HEK293 (cell line): ENCODE data around the gene RNF148.

Experiments
- ZBTB7A ChIP-seq: fragments of 450-650 bp; formaldehyde crosslinking; IDR thresholded peaks from 2 replicates; pipeline ENCODE4 v1.5.1; 2016; ENCODE audit warnings: low read depth, missing biosample characterization, missing genetic modification characterization
- ZNF214 ChIP-seq: fragments of 450-650 bp; formaldehyde crosslinking; IDR thresholded peaks from 2 replicates; pipeline ENCODE4 v1.5.1; 2017; ENCODE audit warnings: missing biosample characterization, mild to moderate bottlenecking, missing genetic modification characterization, borderline replicate concordance
- ZNF549 ChIP-seq: fragments of 450-650 bp; IDR thresholded peaks from 2 replicates; pipeline ENCODE4 v1.5.1; 2018; ENCODE audit warnings: missing biosample characterization, missing genetic modification characterization, mild to moderate bottlenecking, inconsistent platforms, moderate library complexity
- ZSCAN23 ChIP-seq: fragments of 450-650 bp; formaldehyde crosslinking; IDR thresholded peaks from 2 replicates; pipeline ENCODE4 v1.5.1; 2016; ENCODE audit warnings: missing biosample characterization, missing genetic modification characterization
- TF ChIP-seq, protein P1 (sequence below): fragments of 450-650 bp; formaldehyde crosslinking; IDR thresholded peaks from 2 replicates; pipeline ENCODE4 v1.5.1; 2016; ENCODE audit warnings: missing biosample characterization, missing genetic modification characterization

DNA sequence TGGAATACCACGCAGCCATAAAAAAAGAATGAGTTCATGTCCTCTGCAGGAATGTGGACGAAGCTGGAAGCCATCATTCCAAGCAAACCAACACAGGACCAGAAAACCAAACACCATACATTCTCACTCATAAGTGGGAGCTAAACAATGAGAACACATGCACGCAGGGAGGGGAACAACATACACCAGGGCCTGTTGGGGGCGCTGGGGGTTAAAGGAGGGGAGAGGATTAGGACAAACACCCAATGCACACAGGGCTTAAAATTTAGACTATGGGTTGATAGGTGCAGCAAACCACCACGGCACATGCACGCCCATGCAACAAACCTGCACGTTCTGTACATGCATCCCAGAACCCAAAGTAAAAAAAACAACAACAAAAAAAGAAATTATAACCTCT is 27.1 kb downstream of the RNF148 start:
- no peak for TF ChIP-seq ZBTB7A (tag by site-specific recombination)
- no peak for TF ChIP-seq ZNF214 (tag by site-specific recombination)
- no peak for TF ChIP-seq ZSCAN23 (tag by site-specific recombination)
- no peak for TF ChIP-seq ZNF549 (tag by site-specific recombination)
- TF ChIP-seq, protein P1, sequence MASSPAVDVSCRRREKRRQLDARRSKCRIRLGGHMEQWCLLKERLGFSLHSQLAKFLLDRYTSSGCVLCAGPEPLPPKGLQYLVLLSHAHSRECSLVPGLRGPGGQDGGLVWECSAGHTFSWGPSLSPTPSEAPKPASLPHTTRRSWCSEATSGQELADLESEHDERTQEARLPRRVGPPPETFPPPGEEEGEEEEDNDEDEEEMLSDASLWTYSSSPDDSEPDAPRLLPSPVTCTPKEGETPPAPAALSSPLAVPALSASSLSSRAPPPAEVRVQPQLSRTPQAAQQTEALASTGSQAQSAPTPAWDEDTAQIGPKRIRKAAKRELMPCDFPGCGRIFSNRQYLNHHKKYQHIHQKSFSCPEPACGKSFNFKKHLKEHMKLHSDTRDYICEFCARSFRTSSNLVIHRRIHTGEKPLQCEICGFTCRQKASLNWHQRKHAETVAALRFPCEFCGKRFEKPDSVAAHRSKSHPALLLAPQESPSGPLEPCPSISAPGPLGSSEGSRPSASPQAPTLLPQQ (tag by site-specific recombination): no peak
